Measurements from ENCODE around the gene ANKS1A.

DNA sequence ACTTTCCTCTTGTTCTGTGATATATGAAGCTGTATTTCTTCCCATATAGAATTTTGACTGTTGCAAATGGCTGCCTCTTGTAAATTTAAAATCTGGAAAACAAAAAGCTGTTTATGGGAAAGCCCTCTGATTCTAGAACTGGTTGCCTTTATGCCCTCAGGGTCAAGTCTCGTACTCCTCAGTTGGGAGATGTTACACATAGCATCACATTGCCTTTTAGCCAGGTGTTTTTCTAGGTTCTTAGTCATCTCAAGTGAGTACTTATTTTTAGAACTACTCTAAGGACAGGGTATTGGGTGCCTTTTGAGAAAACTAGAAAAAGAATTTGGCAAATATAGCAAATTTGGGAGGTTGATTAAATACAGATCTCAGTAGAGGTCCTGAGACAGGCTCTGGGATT, 58.5 kb downstream of the ANKS1A start:
- TF ChIP-seq, protein P1, sequence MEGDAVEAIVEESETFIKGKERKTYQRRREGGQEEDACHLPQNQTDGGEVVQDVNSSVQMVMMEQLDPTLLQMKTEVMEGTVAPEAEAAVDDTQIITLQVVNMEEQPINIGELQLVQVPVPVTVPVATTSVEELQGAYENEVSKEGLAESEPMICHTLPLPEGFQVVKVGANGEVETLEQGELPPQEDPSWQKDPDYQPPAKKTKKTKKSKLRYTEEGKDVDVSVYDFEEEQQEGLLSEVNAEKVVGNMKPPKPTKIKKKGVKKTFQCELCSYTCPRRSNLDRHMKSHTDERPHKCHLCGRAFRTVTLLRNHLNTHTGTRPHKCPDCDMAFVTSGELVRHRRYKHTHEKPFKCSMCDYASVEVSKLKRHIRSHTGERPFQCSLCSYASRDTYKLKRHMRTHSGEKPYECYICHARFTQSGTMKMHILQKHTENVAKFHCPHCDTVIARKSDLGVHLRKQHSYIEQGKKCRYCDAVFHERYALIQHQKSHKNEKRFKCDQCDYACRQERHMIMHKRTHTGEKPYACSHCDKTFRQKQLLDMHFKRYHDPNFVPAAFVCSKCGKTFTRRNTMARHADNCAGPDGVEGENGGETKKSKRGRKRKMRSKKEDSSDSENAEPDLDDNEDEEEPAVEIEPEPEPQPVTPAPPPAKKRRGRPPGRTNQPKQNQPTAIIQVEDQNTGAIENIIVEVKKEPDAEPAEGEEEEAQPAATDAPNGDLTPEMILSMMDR (tag by site-specific recombination; IDR thresholded peaks at IDR 0.05): no peak
- TF ChIP-seq ZNF138 (tag by site-specific recombination; IDR thresholded peaks at IDR 0.05; ENCODE audit: borderline replicate concordance) (no peak), ZFP37 (tag by site-specific recombination; IDR thresholded peaks at IDR 0.05) (no peak), KLF7 (tag by site-specific recombination; IDR thresholded peaks at IDR 0.05; ENCODE audit: borderline replicate concordance) (no peak), SP2 (tag by site-specific recombination; IDR thresholded peaks at IDR 0.05) (no peak), ZNF837 (tag by site-specific recombination; IDR thresholded peaks at IDR 0.05) (no peak), ZNF248 (tag by site-specific recombination; IDR thresholded peaks at IDR 0.05) (no peak)
- TF ChIP-seq, protein P2, sequence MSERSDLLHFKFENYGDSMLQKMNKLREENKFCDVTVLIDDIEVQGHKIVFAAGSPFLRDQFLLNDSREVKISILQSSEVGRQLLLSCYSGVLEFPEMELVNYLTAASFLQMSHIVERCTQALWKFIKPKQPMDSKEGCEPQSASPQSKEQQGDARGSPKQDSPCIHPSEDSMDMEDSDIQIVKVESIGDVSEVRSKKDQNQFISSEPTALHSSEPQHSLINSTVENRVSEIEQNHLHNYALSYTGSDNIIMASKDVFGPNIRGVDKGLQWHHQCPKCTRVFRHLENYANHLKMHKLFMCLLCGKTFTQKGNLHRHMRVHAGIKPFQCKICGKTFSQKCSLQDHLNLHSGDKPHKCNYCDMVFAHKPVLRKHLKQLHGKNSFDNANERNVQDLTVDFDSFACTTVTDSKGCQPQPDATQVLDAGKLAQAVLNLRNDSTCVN (tag by site-specific recombination; optimal IDR thresholded peaks at IDR 0.05): no peak

Data from HEK293 (cell line).